Ecto neural progenitor cell (in vitro differentiated cells): ENCODE data around the gene CCAR1.
"Not testable (repeated sequence)": the region's sequence is repeated elsewhere in the genome, so short reads cannot be mapped to it uniquely, and the experiment has no call there.

Source experiments
- DNase-seq: peaks from one replicate; pipeline ENCODE4 v3.0.0-alpha.2; 2018; ENCODE audit warnings: low spot score

CCAR1 gene

GRCh38 chr10:68759223-68759863 lies 38.3 kb downstream of the CCAR1 start:
- no peak for DNase-seq

- DNase-seq: no peak
These were observed 38.9 kb downstream of the CCAR1 start for GRCh38 chr10:68759967-68760366.

- not testable (repeated sequence) for DNase-seq
These were observed 46.4 kb downstream of the CCAR1 start for GRCh38 chr10:68767407-68767806.

GRCh38 chr10:68781613-68782574 lies 60.9 kb downstream of the CCAR1 start:
- DNase-seq: no peak

- no peak for DNase-seq
These were observed 63.4 kb downstream of the CCAR1 start for GRCh38 chr10:68784476-68784875.

- DNase-seq: no peak
These were observed 66.8 kb downstream of the CCAR1 start for GRCh38 chr10:68787813-68788212.

GRCh38 chr10:68790476-68790875 lies 69.4 kb downstream of the CCAR1 start:
- no peak for DNase-seq

GRCh38 chr10:68792115-68792514 lies 71.1 kb downstream of the CCAR1 start:
- no peak for DNase-seq

GRCh38 chr10:68795886-68796532 lies 75.0 kb downstream of the CCAR1 start:
- no peak for DNase-seq

- DNase-seq: no peak
These were observed 75.6 kb downstream of the CCAR1 start for GRCh38 chr10:68796605-68797004.

GRCh38 chr10:68800211-68800610 lies 79.2 kb downstream of the CCAR1 start:
- DNase-seq: no peak

GRCh38 chr10:68804692-68805091 lies 83.7 kb downstream of the CCAR1 start:
- no peak for DNase-seq

- DNase-seq: not testable (repeated sequence)
These were observed 89.8 kb downstream of the CCAR1 start for GRCh38 chr10:68810830-68811229.

GRCh38 chr10:68811314-68812009 lies 90.4 kb downstream of the CCAR1 start:
- no peak for DNase-seq

GRCh38 chr10:68812420-68812819 lies 91.4 kb downstream of the CCAR1 start:
- no peak for DNase-seq

- DNase-seq: no peak
These were observed 92.5 kb downstream of the CCAR1 start for GRCh38 chr10:68813559-68813958.

- no peak for DNase-seq
These were observed 95.9 kb downstream of the CCAR1 start for GRCh38 chr10:68816796-68817412.

- DNase-seq: not testable (repeated sequence)
These were observed 99.3 kb downstream of the CCAR1 start for GRCh38 chr10:68820359-68820758.

GRCh38 chr10:68822626-68823025 lies 101.6 kb downstream of the CCAR1 start:
- not testable (repeated sequence) for DNase-seq

GRCh38 chr10:68826764-68827591 lies 105.9 kb downstream of the CCAR1 start, which contains the start of gene STOX1:
Gene STOX1, plus strand, starts transcription at chr10:68827531. Its CDS starts 93 bp downstream, at chr10:68827624.
- peak; percentile 87 for DNase-seq

- DNase-seq: not testable (repeated sequence)
These were observed 106.5 kb downstream of the CCAR1 start for GRCh38 chr10:68827592-68827959.
